HUES64 (cell line): Measurements from ENCODE around the gene GSK3B.
A peak's percentile ranks its signal among the peaks of the same experiment; 100 is the strongest.

ENCODE experiments used
- H3K27ac ChIP-seq: 2 replicates; pipeline ENCODE4 v1.7.0; 2013; ENCODE audit warnings: low read depth, low read length, inconsistent platforms
- H3K27me3 ChIP-seq: 2 replicates; pipeline ENCODE4 v1.6.1; 2013; ENCODE audit warnings: mild to moderate bottlenecking, low read length; ENCODE audit not compliant: insufficient read depth
- H3K36me3 ChIP-seq: 2 replicates; pipeline ENCODE4 v1.6.1; 2013; ENCODE audit warnings: mild to moderate bottlenecking, low read length; ENCODE audit not compliant: insufficient read depth
- H3K4me1 ChIP-seq: 2 replicates; pipeline ENCODE4 v1.6.1; 2013; ENCODE audit warnings: mild to moderate bottlenecking, low read length, moderate library complexity; ENCODE audit not compliant: insufficient read depth
- H3K4me3 ChIP-seq: 2 replicates; pipeline ENCODE4 v1.5.1; 2013; ENCODE audit warnings: mild to moderate bottlenecking, low read length, moderate library complexity
- H3K9ac ChIP-seq: 2 replicates; pipeline ENCODE4 v1.6.1; 2013; ENCODE audit warnings: mild to moderate bottlenecking, low read depth, low read length
- H3K9me3 ChIP-seq: 2 replicates; pipeline ENCODE4 v1.6.1; 2013; ENCODE audit warnings: low read depth, low read length; ENCODE audit not compliant: insufficient read depth
- WGBS: fragments of 150-250, 120-280 bp; methylation state at CpG from one replicate; pipeline ENCODE4 v1.1.7; 2013; ENCODE audit warnings: missing lambda C conversion rate; 5-methylcytosine and 5-hydroxymethylcytosine counted together

Gene GSK3B

GRCh38 chr3:119812491-119813058 is 281.7 kb downstream of the GSK3B start:
- H3K4me3 ChIP-seq: no peak overlapping the region
- no peak overlapping the region for H3K9ac ChIP-seq
- H3K9me3 ChIP-seq: no peaks in the 10 kb centered on the region
- no peak overlapping the region for H3K27ac ChIP-seq
- H3K4me1 ChIP-seq: no peaks in the 10 kb centered on the region
- H3K27me3 ChIP-seq: no peaks in the 10 kb centered on the region
- no peaks in the 10 kb centered on the region for H3K36me3 ChIP-seq
- WGBS: 92% methylated on average over 8 of the region's 8 CpGs

- no peaks in the 10 kb centered on the region for H3K36me3 ChIP-seq
- H3K4me1 ChIP-seq: no peaks in the 10 kb centered on the region
- H3K27me3 ChIP-seq: no peaks in the 10 kb centered on the region
- no peaks in the 10 kb centered on the region for H3K9me3 ChIP-seq
- H3K4me3 ChIP-seq: peak overlapping the region; percentile 31
- WGBS: 97% methylated on average over 33 of the region's 33 CpGs
- H3K27ac ChIP-seq: no peak overlapping the region
- no peak overlapping the region for H3K9ac ChIP-seq
These were observed 284.2 kb downstream of the GSK3B start for GRCh38 chr3:119810018-119810435.

- H3K9me3 ChIP-seq: no peaks in the 10 kb centered on the region
- no peak overlapping the region for H3K27ac ChIP-seq
- H3K36me3 ChIP-seq: no peaks in the 10 kb centered on the region
- peak overlapping the region; percentile 31; the same call in 1 of the 2 replicates for H3K4me3 ChIP-seq
- no peaks in the 10 kb centered on the region for H3K4me1 ChIP-seq
- H3K27me3 ChIP-seq: no peaks in the 10 kb centered on the region
- H3K9ac ChIP-seq: no peak overlapping the region
- WGBS: 92% methylated on average over 23 of the region's 31 CpGs
These were observed 284.8 kb downstream of the GSK3B start for GRCh38 chr3:119809249-119810017.

DNA sequence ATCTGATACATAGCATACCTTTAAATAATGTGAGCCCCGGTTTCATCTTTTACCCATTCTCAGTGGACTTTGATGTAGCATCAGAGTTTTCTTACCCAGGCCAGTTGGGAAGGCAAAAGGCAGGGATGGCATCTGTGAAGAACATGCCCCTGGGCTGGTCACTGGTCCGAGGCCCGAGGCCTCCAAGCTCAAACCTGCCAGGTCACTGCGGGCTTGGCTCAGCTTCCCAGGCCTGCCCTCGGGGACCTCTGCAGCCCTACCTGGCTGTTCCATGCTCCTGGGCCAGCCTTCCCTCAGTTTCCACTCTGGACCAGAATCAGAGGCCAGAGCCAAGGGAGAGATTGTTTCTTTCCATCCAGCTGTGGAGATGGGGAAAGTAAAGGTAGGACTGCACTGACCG is 285.4 kb downstream of the GSK3B start:
- 94% methylated on average over 6 of the region's 6 CpGs for WGBS
- H3K36me3 ChIP-seq: no peaks in the 10 kb centered on the region
- no peaks in the 10 kb centered on the region for H3K4me1 ChIP-seq
- no peak overlapping the region for H3K4me3 ChIP-seq
- no peaks in the 10 kb centered on the region for H3K27me3 ChIP-seq
- H3K9me3 ChIP-seq: no peaks in the 10 kb centered on the region
- no peak overlapping the region for H3K27ac ChIP-seq
- no peak overlapping the region for H3K9ac ChIP-seq

GRCh38 chr3:119808244-119808643 is 286.0 kb downstream of the GSK3B start:
- WGBS: 96% methylated on average over 4 of the region's 4 CpGs
- no peaks in the 10 kb centered on the region for H3K36me3 ChIP-seq
- no peak overlapping the region for H3K4me3 ChIP-seq
- no peaks in the 10 kb centered on the region for H3K27me3 ChIP-seq
- H3K4me1 ChIP-seq: no peaks in the 10 kb centered on the region
- no peak overlapping the region for H3K27ac ChIP-seq
- H3K9ac ChIP-seq: no peak overlapping the region
- H3K9me3 ChIP-seq: no peaks in the 10 kb centered on the region

DNA sequence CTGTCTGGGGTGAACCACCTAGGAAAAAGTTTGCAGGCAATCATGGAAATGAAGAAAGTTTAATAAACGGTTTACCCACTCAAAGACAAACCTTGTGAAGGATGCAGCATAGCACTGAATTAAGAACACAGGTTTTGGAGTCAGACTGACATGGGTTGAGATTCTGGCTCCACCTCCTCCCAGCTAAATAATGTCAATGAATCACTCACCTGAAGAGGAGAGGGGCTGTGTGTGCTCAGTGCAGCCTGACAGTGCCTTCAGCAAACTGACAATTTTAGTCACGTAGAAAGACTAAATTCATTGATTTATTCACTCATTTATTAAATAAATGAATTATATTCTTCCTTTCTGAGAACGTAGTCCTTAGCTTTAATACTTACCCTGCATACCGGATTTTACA is 293.4 kb downstream of the GSK3B start:
- Histone ChIP-seq H3K4me1 (peaks cover 5% of the 10 kb centered on the region; the same call in 1 of the 2 replicates), H3K9me3 (no peaks in the 10 kb centered on the region), H3K36me3 (no peaks in the 10 kb centered on the region), H3K27me3 (no peaks in the 10 kb centered on the region), H3K4me3 (no peak overlapping the region), H3K9ac (no peak overlapping the region), H3K27ac (no peak overlapping the region)
- WGBS: 95% methylated on average over 4 of the region's 4 CpGs

GRCh38 chr3:119796785-119797184 is 297.5 kb downstream of the GSK3B start:
- no peak overlapping the region for H3K27ac ChIP-seq
- peaks cover 17% of the 10 kb centered on the region for H3K4me1 ChIP-seq
- H3K9me3 ChIP-seq: no peaks in the 10 kb centered on the region
- no peaks in the 10 kb centered on the region for H3K36me3 ChIP-seq
- no peak overlapping the region for H3K9ac ChIP-seq
- 88% methylated on average over 2 of the region's 2 CpGs for WGBS
- no peak overlapping the region for H3K4me3 ChIP-seq
- no peaks in the 10 kb centered on the region for H3K27me3 ChIP-seq

GRCh38 chr3:119796368-119796767 is 297.9 kb downstream of the GSK3B start:
- no peaks in the 10 kb centered on the region for H3K9me3 ChIP-seq
- H3K27ac ChIP-seq: no peak overlapping the region
- no peak overlapping the region for H3K9ac ChIP-seq
- H3K36me3 ChIP-seq: no peaks in the 10 kb centered on the region
- WGBS: 97% methylated on average over 2 of the region's 2 CpGs
- no peak overlapping the region for H3K4me3 ChIP-seq
- no peaks in the 10 kb centered on the region for H3K27me3 ChIP-seq
- peaks cover 17% of the 10 kb centered on the region for H3K4me1 ChIP-seq

- Histone ChIP-seq H3K9me3 (no peaks in the 10 kb centered on the region), H3K4me1 (peaks cover 17% of the 10 kb centered on the region), H3K9ac (no peak overlapping the region), H3K4me3 (no peak overlapping the region), H3K27ac (0 out of 2 replicates have a peak overlapping the region, but pooled peaks have one; percentile 3), H3K27me3 (no peaks in the 10 kb centered on the region), H3K36me3 (no peaks in the 10 kb centered on the region)
- WGBS: 82% methylated on average over 3 of the region's 3 CpGs
These were observed 298.4 kb downstream of the GSK3B start for GRCh38 chr3:119795849-119796248.

- Histone ChIP-seq H3K27ac (peak overlapping the region; percentile 29; the same call in 1 of the 2 replicates), H3K4me3 (no peak overlapping the region), H3K9ac (no peak overlapping the region; the same call in 1 of the 2 replicates), H3K4me1 (peaks cover 17% of the 10 kb centered on the region), H3K36me3 (no peaks in the 10 kb centered on the region), H3K9me3 (no peaks in the 10 kb centered on the region), H3K27me3 (no peaks in the 10 kb centered on the region)
- 39% methylated on average over 5 of the region's 5 CpGs for WGBS
These were observed 299.2 kb downstream of the GSK3B start for GRCh38 chr3:119794971-119795612.

GRCh38 chr3:119794401-119794800 is 299.8 kb downstream of the GSK3B start:
- no peak overlapping the region for H3K4me3 ChIP-seq
- H3K9ac ChIP-seq: no peak overlapping the region
- no peaks in the 10 kb centered on the region for H3K9me3 ChIP-seq
- no peak overlapping the region for H3K27ac ChIP-seq
- no peaks in the 10 kb centered on the region for H3K36me3 ChIP-seq
- 91% methylated on average over 2 of the region's 2 CpGs for WGBS
- H3K27me3 ChIP-seq: no peaks in the 10 kb centered on the region
- H3K4me1 ChIP-seq: peaks cover 17% of the 10 kb centered on the region
